DOHH2 (cell line): ENCODE measurements around the gene WDR48.

Experiments
- EZH2phosphoT487 ChIP-seq: fragments of 200-600 bp; sonication (generic); IDR thresholded peaks from 2 replicates; pipeline ENCODE4 v1.6.1; 2017; ENCODE audit warnings: borderline replicate concordance, mild to moderate bottlenecking, antibody characterized with exemption, low read length, moderate library complexity, mixed read lengths
- TF ChIP-seq, protein P1 (sequence below): fragments of 200-600 bp; sonication (generic); IDR thresholded peaks from one replicate; pipeline ENCODE4 v1.5.1; 2014; ENCODE audit warnings: antibody characterized with exemption, mild to moderate bottlenecking, low read depth, low read length; ENCODE audit not compliant: poor library complexity, severe bottlenecking

DNA sequence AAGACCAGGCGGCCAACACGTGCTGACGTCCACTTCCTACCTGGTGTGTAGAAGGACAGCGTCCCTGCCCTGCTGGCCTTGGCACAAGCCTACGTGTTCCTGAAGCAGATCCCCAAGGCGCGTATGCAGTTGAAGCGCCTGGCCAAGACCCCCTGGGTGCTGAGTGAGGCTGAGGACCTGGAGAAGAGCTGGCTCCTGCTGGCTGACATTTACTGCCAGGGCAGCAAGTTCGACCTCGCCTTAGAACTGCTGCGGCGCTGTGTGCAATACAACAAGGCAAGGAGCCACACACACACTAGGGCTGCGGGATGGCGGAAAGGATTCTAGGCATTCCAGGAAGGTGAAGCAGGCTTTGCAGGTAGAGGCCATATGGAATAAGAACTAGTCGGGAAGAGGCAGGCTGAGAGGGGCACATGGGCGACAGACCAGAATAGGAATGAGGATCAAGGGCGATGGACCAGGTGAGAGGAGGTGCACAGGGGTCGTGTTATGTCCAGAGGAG, 85.7 kb downstream of the WDR48 start:
- TF ChIP-seq, protein P1, sequence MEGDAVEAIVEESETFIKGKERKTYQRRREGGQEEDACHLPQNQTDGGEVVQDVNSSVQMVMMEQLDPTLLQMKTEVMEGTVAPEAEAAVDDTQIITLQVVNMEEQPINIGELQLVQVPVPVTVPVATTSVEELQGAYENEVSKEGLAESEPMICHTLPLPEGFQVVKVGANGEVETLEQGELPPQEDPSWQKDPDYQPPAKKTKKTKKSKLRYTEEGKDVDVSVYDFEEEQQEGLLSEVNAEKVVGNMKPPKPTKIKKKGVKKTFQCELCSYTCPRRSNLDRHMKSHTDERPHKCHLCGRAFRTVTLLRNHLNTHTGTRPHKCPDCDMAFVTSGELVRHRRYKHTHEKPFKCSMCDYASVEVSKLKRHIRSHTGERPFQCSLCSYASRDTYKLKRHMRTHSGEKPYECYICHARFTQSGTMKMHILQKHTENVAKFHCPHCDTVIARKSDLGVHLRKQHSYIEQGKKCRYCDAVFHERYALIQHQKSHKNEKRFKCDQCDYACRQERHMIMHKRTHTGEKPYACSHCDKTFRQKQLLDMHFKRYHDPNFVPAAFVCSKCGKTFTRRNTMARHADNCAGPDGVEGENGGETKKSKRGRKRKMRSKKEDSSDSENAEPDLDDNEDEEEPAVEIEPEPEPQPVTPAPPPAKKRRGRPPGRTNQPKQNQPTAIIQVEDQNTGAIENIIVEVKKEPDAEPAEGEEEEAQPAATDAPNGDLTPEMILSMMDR = no peak
- TF ChIP-seq EZH2phosphoT487 = no peak
